Left ventricle myocardium inferior (tissue), 1 donor: ENCODE data around the gene IL1RL2. TPM values are rescaled to one million over a fixed set of nuclear protein-coding genes. Genes with fewer than 3 reads are reported as not detected.

Source experiments
- DNase-seq: peaks from one replicate; pipeline ENCODE4 v3.0.0-alpha.2; 2020
- H3K27ac ChIP-seq: fragments of 200-600 bp; replicated peaks from 2 replicates; pipeline ENCODE4 v1.8.0; 2021
- H3K27me3 ChIP-seq: fragments of 200-600 bp; 2 replicates; pipeline ENCODE4 v1.8.0; 2021; ENCODE audit warnings: low read depth
- H3K36me3 ChIP-seq: fragments of 200-600 bp; 2 replicates; pipeline ENCODE4 v1.8.0; 2021
- H3K4me1 ChIP-seq: fragments of 200-600 bp; 2 replicates; pipeline ENCODE4 v1.8.0; 2021
- H3K4me3 ChIP-seq: fragments of 200-600 bp; 2 replicates; pipeline ENCODE4 v1.8.0; 2021; ENCODE audit warnings: mild to moderate bottlenecking, moderate library complexity
- H3K9me3 ChIP-seq: fragments of 200-600 bp; replicated peaks from 2 replicates; pipeline ENCODE4 v1.8.0; 2021
- CTCF ChIP-seq: fragments of 200-600 bp; IDR thresholded peaks from 2 replicates; pipeline ENCODE4 v1.8.0; 2021; ENCODE audit warnings: antibody characterized with exemption, mild to moderate bottlenecking, borderline replicate concordance
- intact Hi-C: fragments of 100-400 bp; cut with micrococcal nuclease; formaldehyde crosslinking; loops from one replicate; pipeline ENCODE4 v1.11.0; 2022
- total RNA-seq: library from RNA; stranded (reverse); fragmentation: NEBNext Ultra II Directional; extraction: Animal tissue kit (Norgen Biotek cat#: 25700); gene quantifications from one replicate; pipeline ENCODE4 v1.2.1, GENCODE V29; 2021
- donor health status: DM: no; HTN: yes; CAD: no; lungs with severe emphysema.

Gene IL1RL2
- total RNA-seq, 1 donor from 2014 or later, result 0.30 TPM

DNA sequence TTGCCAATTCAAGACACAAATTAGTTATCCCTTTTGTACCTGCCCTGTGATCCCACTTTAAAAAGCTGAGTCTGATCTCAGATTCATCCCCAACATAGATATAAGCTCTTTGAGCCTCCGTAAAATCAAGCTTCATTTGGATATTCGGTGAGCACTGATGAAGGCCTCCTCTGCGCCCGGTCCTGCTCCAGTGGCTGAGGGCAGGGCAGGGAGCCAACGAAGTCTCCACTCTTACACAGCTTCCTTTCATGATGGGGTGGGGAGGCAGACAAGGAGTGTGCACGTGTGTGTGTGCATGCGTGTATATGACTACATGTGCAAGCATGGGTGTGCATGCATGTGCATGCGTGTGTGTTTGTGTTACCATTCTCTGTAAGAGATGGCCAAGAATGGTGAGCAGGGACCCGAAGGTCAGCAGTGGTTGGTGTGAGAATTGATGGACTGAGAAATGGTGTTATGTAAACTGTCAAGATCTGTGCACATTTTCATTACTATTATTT is 43.6 kb downstream of the IL1RL2 start:
- H3K4me1 ChIP-seq, result peaks cover 34% of the 10 kb centered on the region
- no peaks in the 10 kb centered on the region for H3K9me3 ChIP-seq
- no peak overlapping the region for H3K4me3 ChIP-seq
- H3K27me3 ChIP-seq, result no peaks in the 10 kb centered on the region
- H3K27ac ChIP-seq, result peak overlapping the region; percentile 90
- H3K36me3 ChIP-seq, result no peaks in the 10 kb centered on the region
- no peak for TF ChIP-seq CTCF
- DNase-seq, result no peak
- intact Hi-C loops, result no loop called here

DNA sequence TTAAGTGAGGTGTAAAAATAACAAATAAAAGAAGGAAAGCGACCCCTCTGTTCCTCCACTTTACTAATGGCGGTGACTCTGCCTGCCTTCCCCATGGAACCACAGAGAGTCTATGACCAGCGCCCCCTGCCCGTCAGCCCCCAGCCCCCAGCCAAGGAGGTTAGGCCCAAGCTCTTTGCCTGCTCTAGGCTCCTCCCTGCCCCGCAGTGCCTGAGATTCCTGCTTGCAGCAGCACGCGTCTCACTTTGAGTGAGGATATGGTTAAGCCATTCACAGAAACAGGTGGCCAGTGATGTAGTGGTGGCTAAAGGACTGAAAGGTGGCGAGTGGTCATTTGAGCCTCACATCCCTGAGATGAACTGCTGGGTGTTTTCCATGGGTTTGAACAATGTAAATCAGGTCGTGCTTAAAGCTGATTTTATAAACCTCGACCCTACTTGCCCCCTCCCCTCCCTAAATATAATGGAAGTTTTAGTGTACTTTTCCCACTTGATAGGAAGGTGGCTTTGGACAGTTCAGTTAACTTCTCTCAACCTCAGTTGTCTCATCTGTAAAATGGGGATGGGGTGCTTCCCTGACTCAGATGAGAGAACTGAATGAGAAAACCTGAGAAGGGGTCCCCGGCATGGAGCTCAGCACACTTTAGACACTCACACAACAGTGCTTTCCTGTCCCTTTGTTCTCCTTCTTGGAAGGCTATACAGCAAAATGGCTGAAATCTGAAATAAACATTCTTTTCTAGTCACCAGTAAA is 46.5 kb downstream of the IL1RL2 start:
- no peak overlapping the region for H3K4me3 ChIP-seq
- H3K36me3 ChIP-seq, result no peaks in the 10 kb centered on the region
- H3K27me3 ChIP-seq, result no peaks in the 10 kb centered on the region
- TF ChIP-seq CTCF, result no peak
- H3K4me1 ChIP-seq, result peaks cover 14% of the 10 kb centered on the region
- intact Hi-C loops, result no loop called here
- DNase-seq, result no peak
- no peak overlapping the region for H3K27ac ChIP-seq
- no peaks in the 10 kb centered on the region for H3K9me3 ChIP-seq

- intact Hi-C loops, result no loop called here
- TF ChIP-seq CTCF, result no peak
These were observed 48.2 kb downstream of the IL1RL2 start for GRCh38 chr2:102235042-102235473.

GRCh38 chr2:102235491-102235890 is 48.7 kb downstream of the IL1RL2 start:
- H3K27ac ChIP-seq, result no peak overlapping the region
- no peak for TF ChIP-seq CTCF
- H3K4me1 ChIP-seq, result peaks cover 22% of the 10 kb centered on the region
- no peaks in the 10 kb centered on the region for H3K36me3 ChIP-seq
- H3K27me3 ChIP-seq, result no peaks in the 10 kb centered on the region
- DNase-seq, result no peak
- intact Hi-C loops, result no loop called here
- H3K9me3 ChIP-seq, result no peaks in the 10 kb centered on the region
- H3K4me3 ChIP-seq, result no peak overlapping the region

More at GRCh38 chr2:102235042-102235473, 48.2 kb downstream of the IL1RL2 start:
- Histone ChIP-seq H3K4me3 (no peak overlapping the region), H3K36me3 (no peaks in the 10 kb centered on the region), H3K27me3 (no peaks in the 10 kb centered on the region), H3K27ac (no peak overlapping the region), H3K9me3 (no peaks in the 10 kb centered on the region), H3K4me1 (peaks cover 18% of the 10 kb centered on the region)
- DNase-seq, result no peak

DNA sequence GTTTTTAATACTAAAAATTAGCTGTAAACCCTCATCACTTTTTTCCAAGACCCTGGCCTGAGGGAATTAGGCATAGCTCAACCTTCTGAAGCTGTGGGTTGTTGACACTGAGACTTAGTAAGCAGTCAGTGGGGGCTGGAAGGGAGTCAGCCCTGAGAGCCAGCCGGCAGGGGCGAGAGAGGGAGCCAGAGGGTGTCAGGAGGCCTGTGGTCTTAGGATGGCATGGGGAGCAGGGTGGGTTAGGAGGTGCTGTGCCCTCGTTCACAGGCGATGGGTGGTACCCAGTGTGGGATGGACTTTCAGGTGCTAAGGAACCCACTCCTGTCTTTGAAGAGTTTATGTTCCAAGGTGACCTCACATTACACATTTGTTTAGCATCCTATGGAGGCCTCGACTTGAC is 49.3 kb downstream of the IL1RL2 start:
- intact Hi-C loops, result no loop called here
- TF ChIP-seq CTCF, result no peak
- no peaks in the 10 kb centered on the region for H3K36me3 ChIP-seq

More for the DNA sequence above, 49.3 kb downstream of the IL1RL2 start:
- peaks cover 28% of the 10 kb centered on the region for H3K4me1 ChIP-seq
- peaks cover 2% of the 10 kb centered on the region for H3K27me3 ChIP-seq
- H3K27ac ChIP-seq, result no peak overlapping the region
- H3K4me3 ChIP-seq, result no peak overlapping the region
- no peak for DNase-seq
- no peaks in the 10 kb centered on the region for H3K9me3 ChIP-seq
